Endothelial cell of umbilical vein (primary cell): ENCODE data around the gene LMO7.

Source experiments
- CTCF ChIP-seq, 2 donors: IDR thresholded peaks; 1 replicate in 1 of 2; 2 replicates in 1 of 2; pipeline ENCODE4 v1.5.1; 2011; ENCODE audit warnings: low read length in 2 of 2, mild to moderate bottlenecking in 2 of 2, moderate library complexity in 2 of 2, control low read depth in 1 of 2, inconsistent platforms in 1 of 2, low read depth in 1 of 2; ENCODE audit not compliant: insufficient read depth in 1 of 2; ENCODE audit errors: extremely low read depth in 1 of 2
- EZH2 ChIP-seq: IDR thresholded peaks from 2 replicates; pipeline ENCODE4 v1.6.1; 2012; ENCODE audit warnings: borderline replicate concordance, low read depth, mild to moderate bottlenecking, moderate library complexity, low read length, inconsistent platforms; ENCODE audit not compliant: severe bottlenecking

- no peak for TF ChIP-seq EZH2
- no peak for TF ChIP-seq CTCF (IDR thresholded peaks at IDR 0.05; ENCODE audit: extremely low read depth in 1 of 2, insufficient read depth in 1 of 2, low read depth in 1 of 2, low read length in 2 of 2)
Measured at GRCh38 chr13:75831389-75831788, 195.3 kb downstream of the LMO7 start.
